Right renal cortex interstitium (tissue), 3 donors: Measurements from ENCODE around the gene ARIH2. TPM values are rescaled to one million over a fixed set of nuclear protein-coding genes. Genes with fewer than 3 reads are reported as not detected.

Experiments used
- DNase-seq, 3 donors: peaks; one replicate each; pipeline ENCODE4 v3.0.0-alpha.2; 2013; ENCODE audit warnings: low read depth in 3 of 3, low spot score in 2 of 3
- polyA plus RNA-seq, 3 donors: library from polyadenylated mRNA; unstranded; fragments of 120-200 nt; gene quantifications; one replicate each; pipeline ENCODE4 v1.2.1, GENCODE V29; 2013; ENCODE audit not compliant: insufficient read length in 3 of 3

ARIH2 gene
- polyA plus RNA-seq, 3 donors: 67.7 to 76.3 (median 70.4) TPM

- no peak for DNase-seq
Measured at GRCh38 chr3:48927928-48928327, 9.3 kb downstream of the ARIH2 start.

GRCh38 chr3:48928679-48929078 lies 10.0 kb downstream of the ARIH2 start:
- DNase-seq: no peak

GRCh38 chr3:48929358-48930035 lies 10.9 kb downstream of the ARIH2 start:
- DNase-seq: no peak

- no peak for DNase-seq
Measured at GRCh38 chr3:48930590-48930989, 11.9 kb downstream of the ARIH2 start.

- no peak for DNase-seq
Measured at GRCh38 chr3:48931944-48932580, 13.4 kb downstream of the ARIH2 start.

GRCh38 chr3:48934333-48934991 lies 15.8 kb downstream of the ARIH2 start:
- DNase-seq: no peak

- DNase-seq: no peak
Measured at GRCh38 chr3:48935530-48935929, 16.9 kb downstream of the ARIH2 start.

- DNase-seq: no peak
Measured at GRCh38 chr3:48938156-48938555, 19.5 kb downstream of the ARIH2 start.

GRCh38 chr3:48938689-48939088 lies 20.0 kb downstream of the ARIH2 start:
- DNase-seq: no peak

GRCh38 chr3:48945432-48945831 lies 26.8 kb downstream of the ARIH2 start:
- DNase-seq: no peak

GRCh38 chr3:48945891-48946549 lies 27.4 kb downstream of the ARIH2 start:
- no peak for DNase-seq

GRCh38 chr3:48949376-48949717 lies 30.7 kb downstream of the ARIH2 start:
- no peak for DNase-seq

- DNase-seq: no peak
Measured at GRCh38 chr3:48950051-48950450, 31.4 kb downstream of the ARIH2 start.

- no peak for DNase-seq
Measured at GRCh38 chr3:48951764-48952163, 33.1 kb downstream of the ARIH2 start.

GRCh38 chr3:48952510-48953118 lies 34.0 kb downstream of the ARIH2 start:
- no peak for DNase-seq

GRCh38 chr3:48957006-48957705 lies 38.5 kb downstream of the ARIH2 start:
- DNase-seq: no peak

- DNase-seq: no peak
Measured at GRCh38 chr3:48960841-48961413, 42.3 kb downstream of the ARIH2 start.

GRCh38 chr3:48962340-48962739 lies 43.7 kb downstream of the ARIH2 start:
- no peak for DNase-seq

- no peak for DNase-seq
Measured at GRCh38 chr3:48962939-48963338, 44.3 kb downstream of the ARIH2 start.

GRCh38 chr3:48963591-48963990 lies 44.9 kb downstream of the ARIH2 start:
- DNase-seq: no peak
